ENCODE results near the gene CYP24A1.

Gene CYP24A1

GRCh38 chr20:54173653-54174456 lies at the start of gene CYP24A1:
Gene CYP24A1 (minus strand): TSS chr20:54173986. CDS start chr20:54173579, 407 bp downstream.
- DNase-seq = no peak

- DNase-seq = no peak
Observed at GRCh38 chr20:54223285-54223684, 49.5 kb upstream of the CYP24A1 start.

- DNase-seq = no peak
Observed at GRCh38 chr20:54221996-54222890, 48.5 kb upstream of the CYP24A1 start.

- no peak for DNase-seq
Observed at GRCh38 chr20:54221353-54221752, 47.6 kb upstream of the CYP24A1 start.

- DNase-seq = no peak
Observed at GRCh38 chr20:54220722-54221121, 46.9 kb upstream of the CYP24A1 start.

- DNase-seq = peak; percentile 64
Observed at GRCh38 chr20:54219751-54220426, 46.1 kb upstream of the CYP24A1 start.

- DNase-seq = no peak
Observed at GRCh38 chr20:54218470-54218869, 44.7 kb upstream of the CYP24A1 start.

- DNase-seq = no peak
Observed at GRCh38 chr20:54217762-54218161, 44.0 kb upstream of the CYP24A1 start.

- no peak for DNase-seq
Observed at GRCh38 chr20:54215157-54215789, 41.5 kb upstream of the CYP24A1 start.

- no peak for DNase-seq
Observed at GRCh38 chr20:54214566-54214965, 40.8 kb upstream of the CYP24A1 start.

- DNase-seq = no peak
Observed at GRCh38 chr20:54212871-54213270, 39.1 kb upstream of the CYP24A1 start.

- DNase-seq = peak; percentile 96
Observed at GRCh38 chr20:54212226-54212625, 38.4 kb upstream of the CYP24A1 start.

- DNase-seq = no peak
Observed at GRCh38 chr20:54209216-54209813, 35.5 kb upstream of the CYP24A1 start.

GRCh38 chr20:54208548-54209176 lies 34.9 kb upstream of the CYP24A1 start:
- peak; percentile 30 for DNase-seq

- DNase-seq = peak; percentile 81
Observed at GRCh38 chr20:54207743-54208547, 34.2 kb upstream of the CYP24A1 start, which contains the start of gene PFDN4. Gene PFDN4 (plus strand): TSS chr20:54208087. CDS start chr20:54208101, 14 bp downstream.

- no peak for DNase-seq
Observed at GRCh38 chr20:54207053-54207742, 33.4 kb upstream of the CYP24A1 start.

- DNase-seq = no peak
Observed at GRCh38 chr20:54205450-54205849, 31.7 kb upstream of the CYP24A1 start.

- DNase-seq = no peak
Observed at GRCh38 chr20:54204481-54204880, 30.7 kb upstream of the CYP24A1 start.

GRCh38 chr20:54204063-54204462 lies 30.3 kb upstream of the CYP24A1 start:
- DNase-seq = no peak

GRCh38 chr20:54203281-54203680 lies 29.5 kb upstream of the CYP24A1 start:
- DNase-seq = no peak

Measured in fibroblast of upper back skin (primary cell).